ENCODE results near the gene LRMDA. TPM values are rescaled to one million over a fixed set of nuclear protein-coding genes. Genes with fewer than 3 reads are reported as not detected.

Gene LRMDA
- total and polyA plus RNA-seq, 2 donors from 2014 or later: 23.2 to 48.6 TPM

GRCh38 chr10:75390178-75390577 is 41.2 kb upstream of the LRMDA start:
- intact Hi-C loops (cut with DNase I): loop anchor here (10.0 kb wide), 1 partner anchor 915 kb away; no protein-coding TSS in a partner anchor
- TF ChIP-seq, protein P1, sequence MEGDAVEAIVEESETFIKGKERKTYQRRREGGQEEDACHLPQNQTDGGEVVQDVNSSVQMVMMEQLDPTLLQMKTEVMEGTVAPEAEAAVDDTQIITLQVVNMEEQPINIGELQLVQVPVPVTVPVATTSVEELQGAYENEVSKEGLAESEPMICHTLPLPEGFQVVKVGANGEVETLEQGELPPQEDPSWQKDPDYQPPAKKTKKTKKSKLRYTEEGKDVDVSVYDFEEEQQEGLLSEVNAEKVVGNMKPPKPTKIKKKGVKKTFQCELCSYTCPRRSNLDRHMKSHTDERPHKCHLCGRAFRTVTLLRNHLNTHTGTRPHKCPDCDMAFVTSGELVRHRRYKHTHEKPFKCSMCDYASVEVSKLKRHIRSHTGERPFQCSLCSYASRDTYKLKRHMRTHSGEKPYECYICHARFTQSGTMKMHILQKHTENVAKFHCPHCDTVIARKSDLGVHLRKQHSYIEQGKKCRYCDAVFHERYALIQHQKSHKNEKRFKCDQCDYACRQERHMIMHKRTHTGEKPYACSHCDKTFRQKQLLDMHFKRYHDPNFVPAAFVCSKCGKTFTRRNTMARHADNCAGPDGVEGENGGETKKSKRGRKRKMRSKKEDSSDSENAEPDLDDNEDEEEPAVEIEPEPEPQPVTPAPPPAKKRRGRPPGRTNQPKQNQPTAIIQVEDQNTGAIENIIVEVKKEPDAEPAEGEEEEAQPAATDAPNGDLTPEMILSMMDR (IDR thresholded peaks at IDR 0.05; ENCODE audit: borderline replicate concordance, extremely low read depth, insufficient read depth): no peak
- H3K4me3 ChIP-seq (ENCODE audit: low read length in 3 of 3): no peak overlapping the region

DNA sequence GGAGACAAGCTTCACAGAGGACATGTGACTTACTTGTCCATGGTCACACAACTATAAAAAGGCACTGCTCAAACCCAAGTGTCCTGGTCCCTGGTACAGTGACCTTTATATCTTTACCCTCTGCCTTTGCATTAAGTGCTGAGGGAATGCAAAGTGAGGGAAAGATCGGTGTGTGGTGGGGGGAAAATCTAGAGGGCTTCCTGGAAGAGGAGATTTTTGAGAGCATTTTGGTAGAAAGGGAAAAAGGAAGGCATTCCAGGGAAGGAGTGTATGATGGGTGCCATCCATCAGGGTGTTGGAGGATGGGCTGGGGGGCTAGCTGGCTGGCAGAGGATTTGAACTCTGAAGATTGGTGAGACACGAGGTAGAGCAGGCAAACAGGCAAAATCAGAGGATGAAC is 39.2 kb upstream of the LRMDA start:
- no peak overlapping the region for H3K9ac ChIP-seq (ENCODE audit: low read length in 3 of 3)
- H3K27me3 ChIP-seq (ENCODE audit: control insufficient read depth, insufficient read depth, low read length): no peaks in the 10 kb centered on the region
- peaks cover 0 to 5% (median 0%) of the 10 kb centered on the region in 3 donors for H3K4me1 ChIP-seq (ENCODE audit: control insufficient read depth in 2 of 3, insufficient read depth in 2 of 3, low read depth in 1 of 3, low read length in 3 of 3)
- no peaks in the 10 kb centered on the region for H3K9me3 ChIP-seq (ENCODE audit: control insufficient read depth in 2 of 3, insufficient read depth in 1 of 3, low read length in 3 of 3)
- peak in 1 of 5 donors; percentile 15 for DNase-seq
- intact Hi-C loops (cut with DNase I): loop anchor here (10.0 kb wide), 1 partner anchor 913 kb away; no protein-coding TSS in a partner anchor
- H3K27ac ChIP-seq (ENCODE audit: low read depth in 2 of 2, low read length in 2 of 2): no peak overlapping the region
- FAIRE-seq: no peak
- H3K36me3 ChIP-seq (ENCODE audit: control insufficient read depth in 2 of 3, insufficient read depth in 3 of 3, low read length in 3 of 3): no peaks in the 10 kb centered on the region
- TF ChIP-seq, protein P1 (IDR thresholded peaks at IDR 0.05; ENCODE audit: borderline replicate concordance, extremely low read depth, insufficient read depth): no peak
- no peak overlapping the region for H3K4me3 ChIP-seq (ENCODE audit: low read length in 3 of 3)

More at GRCh38 chr10:75390178-75390577, 41.2 kb upstream of the LRMDA start:
- no peaks in the 10 kb centered on the region for H3K9me3 ChIP-seq (ENCODE audit: control insufficient read depth in 2 of 3, insufficient read depth in 1 of 3, low read length in 3 of 3)
- FAIRE-seq (no peak), DNase-seq (no peak)
- H3K36me3 ChIP-seq (ENCODE audit: control insufficient read depth in 2 of 3, insufficient read depth in 3 of 3, low read length in 3 of 3): no peaks in the 10 kb centered on the region
- H3K4me1 ChIP-seq (ENCODE audit: control insufficient read depth in 2 of 3, insufficient read depth in 2 of 3, low read depth in 1 of 3, low read length in 3 of 3): peaks cover 0 to 5% (median 0%) of the 10 kb centered on the region in 3 donors
- H3K27me3 ChIP-seq (ENCODE audit: control insufficient read depth, insufficient read depth, low read length): no peaks in the 10 kb centered on the region
- H3K9ac ChIP-seq (ENCODE audit: low read length in 3 of 3): no peak overlapping the region
- no peak overlapping the region for H3K27ac ChIP-seq (ENCODE audit: low read depth in 2 of 2, low read length in 2 of 2)

DNA sequence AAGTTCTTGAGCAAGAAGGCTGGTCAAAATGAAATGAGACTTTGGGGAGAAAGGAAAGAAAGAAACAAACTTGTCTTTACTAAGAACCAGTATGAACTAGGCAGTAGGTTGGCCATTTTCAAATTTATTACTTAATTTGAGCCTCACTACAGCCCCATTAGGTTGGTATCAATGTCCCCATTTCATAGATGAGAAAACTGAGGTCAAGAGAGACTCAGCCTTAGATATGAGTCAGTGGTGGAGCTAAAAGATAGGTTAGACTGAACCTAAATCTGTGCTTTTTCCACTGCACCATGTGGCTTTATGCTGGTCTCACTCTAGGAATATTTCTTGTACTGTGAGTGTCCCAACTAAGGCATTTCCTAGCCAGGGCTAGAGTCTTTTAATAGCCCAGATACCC is 38.7 kb upstream of the LRMDA start:
- H3K9me3 ChIP-seq (ENCODE audit: control insufficient read depth in 2 of 3, insufficient read depth in 1 of 3, low read length in 3 of 3): no peaks in the 10 kb centered on the region
- H3K27ac ChIP-seq (ENCODE audit: low read depth in 2 of 2, low read length in 2 of 2): no peak overlapping the region
- DNase-seq (no peak), FAIRE-seq (no peak)
- H3K9ac ChIP-seq (ENCODE audit: low read length in 3 of 3): no peak overlapping the region
- peaks cover 0 to 5% (median 0%) of the 10 kb centered on the region in 3 donors for H3K4me1 ChIP-seq (ENCODE audit: control insufficient read depth in 2 of 3, insufficient read depth in 2 of 3, low read depth in 1 of 3, low read length in 3 of 3)
- TF ChIP-seq, protein P1 (IDR thresholded peaks at IDR 0.05; ENCODE audit: borderline replicate concordance, extremely low read depth, insufficient read depth): no peak
- H3K4me3 ChIP-seq (ENCODE audit: low read length in 3 of 3): no peak overlapping the region
- intact Hi-C loops (cut with DNase I): loop anchor here (10.0 kb wide), 1 partner anchor 912 kb away; no protein-coding TSS in a partner anchor
- H3K27me3 ChIP-seq (ENCODE audit: control insufficient read depth, insufficient read depth, low read length): no peaks in the 10 kb centered on the region
- H3K36me3 ChIP-seq (ENCODE audit: control insufficient read depth in 2 of 3, insufficient read depth in 3 of 3, low read length in 3 of 3): no peaks in the 10 kb centered on the region
